ENCODE results near the gene PRRC2B.

- TF ChIP-seq POLR2AphosphoS5 (IDR thresholded peaks at IDR 0.05; ENCODE audit: low read depth, low read length) (no peak), POLR2A (IDR thresholded peaks at IDR 0.05; ENCODE audit: low read depth, low read length) (no peak), TAF1 (IDR thresholded peaks at IDR 0.05; ENCODE audit: low read depth, low read length) (no peak), SPI1 (IDR thresholded peaks at IDR 0.05; ENCODE audit: low read depth, low read length) (no peak), POU2F2 (IDR thresholded peaks at IDR 0.05; ENCODE audit: low read depth, low read length) (no peak), PAX5 (IDR thresholded peaks at IDR 0.05; ENCODE audit: insufficient read depth, low read length, severe bottlenecking) (no peak)
These were observed 25.8 kb downstream of the PRRC2B start for GRCh38 chr9:131419716-131420115.

All from GM12891 (cell line).